GM18499 (cell line): ENCODE data around the gene ABCC9.
"Not testable (repeated sequence)": the region's sequence is repeated elsewhere in the genome, so short reads cannot be mapped to it uniquely, and the experiment has no call there.

Source experiments
- ATAC-seq: cut with Tn5 transposase; IDR thresholded peaks from one replicate; pipeline ENCODE4 v1.9.1; 2021; ENCODE audit warnings: moderate number of reproducible peaks; ENCODE audit not compliant: insufficient read depth, unreplicated experiment

The ABCC9 gene

DNA sequence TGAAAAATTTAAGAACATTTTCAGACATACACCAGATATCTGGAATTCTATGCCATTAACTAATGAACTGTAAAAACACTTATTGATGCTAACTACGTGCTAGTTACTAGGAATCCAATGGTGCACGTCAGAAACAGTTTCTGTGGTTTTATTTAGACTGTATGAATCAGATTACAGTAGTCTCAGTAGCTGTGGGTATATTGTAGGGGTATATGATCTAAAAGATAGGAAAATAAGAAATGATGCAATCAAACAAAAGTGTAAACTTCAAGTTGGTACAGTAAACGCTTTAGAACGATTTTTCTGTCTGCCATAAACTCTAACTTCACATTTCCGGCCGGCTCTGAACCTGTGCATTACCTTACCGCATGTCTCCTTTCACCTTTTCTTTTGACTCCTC, 2.3 kb downstream of the ABCC9 start:
- no peak for ATAC-seq

DNA sequence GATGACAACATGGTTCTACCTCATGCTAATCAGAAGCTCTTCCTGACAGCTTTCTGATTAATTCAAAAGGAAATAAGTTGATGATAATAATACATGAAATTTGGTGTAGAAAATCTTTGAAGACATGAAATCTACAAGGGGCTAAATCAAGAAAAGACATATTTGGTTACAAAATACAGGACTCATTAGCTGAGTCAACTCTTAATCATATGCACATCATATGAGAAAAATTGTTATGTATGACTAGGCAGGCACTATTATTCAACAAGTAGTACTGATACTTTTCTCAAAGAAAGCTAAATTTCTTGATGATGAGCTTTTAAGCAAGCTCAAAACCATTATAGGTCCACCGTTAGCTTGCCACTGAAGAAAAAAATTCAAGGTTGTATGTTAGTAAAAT, 7.1 kb downstream of the ABCC9 start:
- no peak for ATAC-seq

DNA sequence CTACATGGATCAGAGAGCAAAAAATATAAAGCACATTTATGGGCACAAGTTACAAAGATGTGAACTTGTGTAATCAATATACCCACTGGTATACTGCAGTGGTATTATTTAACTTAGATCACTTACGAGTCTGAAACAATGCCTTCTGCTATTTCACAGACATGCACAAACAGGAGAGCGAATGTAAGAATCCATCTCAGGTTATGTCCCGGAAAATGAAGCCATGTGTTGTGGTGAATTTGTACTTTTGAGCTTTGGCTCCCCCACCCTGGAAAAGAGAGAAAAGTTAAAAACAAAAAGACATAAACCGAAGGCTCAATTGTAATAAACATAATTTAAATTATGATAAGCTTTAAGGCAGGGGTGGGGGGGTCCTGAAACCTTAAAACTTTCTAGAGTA, 7.6 kb downstream of the ABCC9 start:
- no peak for ATAC-seq

DNA sequence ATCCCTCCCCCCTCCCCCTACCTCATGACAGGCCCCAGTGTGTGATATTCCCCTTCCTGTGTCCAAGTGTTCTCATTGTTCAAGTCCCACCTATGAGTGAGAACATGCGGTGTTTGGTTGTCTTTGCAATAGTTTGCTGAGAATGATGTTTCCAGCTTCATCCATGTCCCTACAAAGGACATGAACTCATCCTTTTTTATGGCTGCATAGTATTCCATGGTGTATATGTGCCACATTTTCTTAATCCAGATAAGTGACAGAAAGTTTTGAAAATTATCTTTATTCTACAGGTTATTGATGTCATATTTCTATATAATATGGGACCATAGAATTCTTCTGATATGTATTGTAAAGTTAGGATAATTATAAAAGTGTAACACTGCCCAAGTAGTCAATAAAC, 11.3 kb downstream of the ABCC9 start:
- not testable (repeated sequence) for ATAC-seq

DNA sequence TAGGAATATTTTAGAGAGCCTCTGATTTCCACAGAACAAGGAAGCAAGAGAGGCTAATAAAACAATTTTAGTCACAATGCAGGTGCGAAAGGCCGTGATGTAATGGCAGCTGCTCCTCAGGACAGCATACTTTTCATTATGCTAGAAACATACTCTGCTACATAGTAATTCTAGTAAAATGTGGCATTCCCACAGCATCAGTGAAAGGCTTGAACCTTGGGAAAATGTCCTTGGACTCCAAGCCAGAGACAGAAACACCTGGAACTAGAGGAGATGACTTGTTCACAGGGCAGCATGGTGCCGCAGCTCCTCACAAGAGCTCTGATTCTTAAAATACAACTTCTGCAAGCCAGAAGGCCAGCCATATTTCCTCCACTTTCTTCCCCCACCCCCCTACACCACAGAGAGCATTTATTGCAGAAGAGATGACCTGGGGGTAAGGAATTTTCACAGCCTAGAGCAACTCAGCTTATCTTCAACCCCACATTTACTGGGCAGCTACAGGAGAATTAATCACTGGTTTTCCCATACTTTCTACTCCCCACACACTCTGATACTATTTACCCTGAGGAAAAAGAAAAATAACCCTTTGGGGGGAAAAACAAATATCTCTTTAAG, 15.8 kb downstream of the ABCC9 start:
- no peak for ATAC-seq

DNA sequence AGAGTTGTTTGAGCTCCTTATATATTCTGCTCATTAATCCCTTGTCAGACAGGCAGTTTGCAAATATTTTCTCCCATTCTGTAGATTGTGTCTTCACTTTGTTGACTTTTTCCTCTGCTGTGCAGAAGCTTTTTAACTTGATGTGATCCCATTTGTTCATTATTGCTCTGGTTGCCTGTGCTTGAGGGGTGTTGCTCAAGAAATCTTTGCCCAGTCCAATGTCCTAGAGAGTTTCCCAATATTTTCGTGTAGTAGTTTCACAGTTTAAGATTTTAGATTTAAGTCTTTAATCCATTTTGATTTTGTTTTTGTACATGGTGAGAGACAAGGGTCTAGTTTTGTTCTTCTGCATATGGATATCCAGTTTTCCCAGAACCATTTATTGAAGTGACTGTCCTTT, 19.8 kb downstream of the ABCC9 start:
- ATAC-seq, result no peak

DNA sequence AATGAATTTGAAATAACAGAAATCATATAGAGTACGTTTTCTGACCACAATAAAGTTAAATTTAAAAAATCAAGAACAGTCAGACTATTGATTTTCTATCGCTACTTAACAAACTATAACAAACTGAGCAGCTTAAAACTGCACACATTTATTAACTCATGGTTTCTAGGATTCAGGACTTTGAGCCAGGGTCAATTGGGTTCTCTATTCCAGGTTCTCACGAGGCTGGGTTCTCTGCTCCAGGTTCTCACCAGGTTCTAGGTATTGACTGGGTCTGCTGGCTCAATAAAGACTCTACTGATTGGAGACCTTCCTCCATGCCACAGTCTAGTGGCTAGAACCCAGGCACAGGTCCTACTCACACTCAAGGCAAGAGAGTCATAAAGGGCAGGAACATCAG, 22.8 kb downstream of the ABCC9 start:
- ATAC-seq, result no peak

DNA sequence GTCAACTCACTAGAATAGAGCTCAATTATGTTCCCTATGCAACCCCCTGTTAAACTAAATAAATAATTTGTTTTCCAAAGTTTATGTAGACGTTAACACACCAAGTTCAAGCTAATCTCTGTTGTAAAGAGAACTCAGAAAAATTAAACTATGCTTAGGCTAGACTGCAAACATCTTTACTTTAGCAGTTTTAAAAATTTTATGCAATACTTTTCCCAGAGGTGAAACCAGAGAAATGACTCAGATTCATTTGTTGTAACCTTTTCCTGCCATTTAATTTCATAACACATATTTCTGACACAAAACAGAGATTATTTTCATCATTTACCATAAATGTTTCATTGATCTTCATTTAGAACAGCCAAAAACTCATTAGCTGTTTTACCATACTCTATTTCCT, 27.4 kb downstream of the ABCC9 start:
- ATAC-seq, result no peak

DNA sequence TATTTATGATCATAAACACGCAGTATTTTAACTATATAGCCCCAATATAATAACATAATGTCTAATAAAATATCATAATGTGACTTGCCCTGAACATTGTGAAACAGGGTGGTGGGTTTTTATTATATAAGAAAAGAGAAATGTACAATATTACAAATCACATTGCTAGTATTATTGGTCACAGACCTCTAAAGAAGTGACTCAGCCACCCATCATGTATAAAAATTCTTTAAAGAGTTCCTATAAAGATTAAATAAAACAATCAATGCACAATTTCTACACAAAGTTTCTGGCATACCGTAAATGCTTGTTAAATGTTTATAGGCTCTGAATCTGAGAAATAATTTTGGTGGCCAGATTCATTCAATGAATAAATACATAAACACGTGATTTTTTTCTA, 28.9 kb downstream of the ABCC9 start:
- no peak for ATAC-seq

DNA sequence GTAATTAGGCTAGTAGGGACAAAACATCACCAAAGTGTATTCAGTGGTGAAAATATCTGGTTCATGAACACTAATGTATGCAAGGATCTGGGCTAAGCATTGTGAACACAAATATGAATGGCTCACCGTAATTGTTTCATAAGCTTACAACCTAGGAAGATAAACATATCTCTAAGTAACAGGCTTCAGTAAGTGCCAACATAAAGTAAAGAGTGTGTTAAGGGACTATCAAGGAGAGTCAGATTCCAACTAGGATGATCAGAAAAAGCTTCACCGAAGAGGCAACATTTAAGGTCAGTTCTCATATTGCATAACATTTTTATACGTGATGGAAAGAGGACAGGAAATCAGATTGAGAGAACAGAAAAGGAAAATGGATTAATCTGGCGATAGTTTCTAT, 29.4 kb downstream of the ABCC9 start:
- no peak for ATAC-seq

DNA sequence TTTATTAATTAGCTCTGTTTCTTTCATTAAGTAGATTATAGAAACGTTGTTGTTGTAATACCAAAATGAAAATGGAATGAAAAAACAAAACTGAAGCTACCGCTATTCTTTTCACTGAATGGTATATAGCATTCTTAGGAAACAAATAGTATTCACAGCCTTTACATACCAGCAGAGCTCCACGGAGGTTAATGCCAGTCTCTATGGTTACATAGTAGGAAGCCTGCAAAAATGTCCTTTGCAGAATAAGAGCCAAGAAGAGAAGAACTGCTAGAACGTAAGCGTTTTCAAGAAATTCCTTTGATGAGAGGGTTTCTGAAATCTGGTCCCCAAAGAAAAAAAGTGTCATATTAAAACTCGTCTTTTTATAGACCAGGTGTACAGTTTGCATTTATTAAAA, 30.6 kb downstream of the ABCC9 start:
- ATAC-seq, result no peak

DNA sequence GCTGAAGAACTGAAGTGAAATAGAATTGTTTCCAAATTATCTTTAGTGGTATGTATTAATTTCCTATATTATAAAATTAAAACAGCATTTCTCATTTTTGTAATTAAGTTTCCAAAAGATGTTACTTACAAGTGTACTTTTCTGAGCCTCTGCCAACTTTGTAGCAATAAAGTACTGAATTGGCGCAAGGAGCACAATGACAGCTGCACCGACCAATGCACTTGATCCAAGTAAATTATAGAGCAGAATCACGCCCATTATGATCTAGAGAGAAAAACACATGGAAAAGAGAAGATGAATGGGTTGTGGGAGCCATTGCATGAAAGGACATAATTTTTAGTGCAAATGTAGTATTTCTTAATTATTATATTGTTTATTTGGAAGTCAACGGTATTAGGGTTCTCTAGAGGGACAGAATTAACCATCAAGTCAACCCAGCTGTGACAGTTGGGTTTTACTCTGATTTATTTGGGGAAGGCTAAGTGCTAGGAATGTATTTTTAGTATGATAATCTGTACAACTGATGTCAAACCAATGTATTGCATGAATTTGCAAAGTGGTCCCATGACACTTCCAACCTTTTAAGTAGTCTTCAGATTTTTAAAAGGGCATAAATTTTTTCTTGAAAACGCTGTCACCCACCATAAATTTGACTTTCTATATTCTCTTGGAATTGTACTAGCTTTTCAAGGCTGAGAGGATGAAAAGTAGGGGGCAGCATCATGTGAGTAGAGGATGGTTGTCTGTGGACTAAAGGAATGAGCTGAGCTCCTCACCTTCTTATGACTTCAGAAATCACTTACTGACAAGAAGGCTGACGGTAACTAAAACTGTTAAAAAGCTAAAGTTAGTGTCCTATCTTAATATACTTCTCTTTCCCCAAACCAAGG, 33.0 kb downstream of the ABCC9 start:
- ATAC-seq, result no peak

DNA sequence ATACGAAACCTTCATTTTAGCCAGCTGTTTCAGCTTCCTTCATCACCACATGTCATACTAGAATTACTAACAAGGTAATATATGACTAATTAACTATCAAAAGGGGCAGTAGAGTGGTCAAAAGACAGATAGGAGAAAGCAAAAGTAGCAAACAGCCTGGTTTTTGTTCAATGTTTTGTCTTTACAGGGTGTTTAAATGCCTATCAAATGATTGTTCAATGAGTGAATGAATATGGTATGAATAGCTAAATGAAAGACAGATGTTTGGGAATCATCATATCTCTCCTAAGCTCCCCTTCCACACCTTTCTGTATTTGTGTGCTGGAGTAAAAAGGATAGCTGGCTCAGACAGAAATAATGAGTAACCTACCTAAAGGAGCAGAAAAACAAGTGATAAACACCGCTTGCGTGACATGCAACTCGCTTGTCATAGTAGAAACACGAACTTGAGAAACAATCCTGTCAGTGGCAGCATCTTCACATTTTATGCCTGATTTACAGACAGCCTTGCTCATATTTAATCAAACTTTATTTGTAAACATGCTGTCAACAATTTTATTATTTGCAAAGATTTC, 34.2 kb downstream of the ABCC9 start:
- ATAC-seq, result no peak

DNA sequence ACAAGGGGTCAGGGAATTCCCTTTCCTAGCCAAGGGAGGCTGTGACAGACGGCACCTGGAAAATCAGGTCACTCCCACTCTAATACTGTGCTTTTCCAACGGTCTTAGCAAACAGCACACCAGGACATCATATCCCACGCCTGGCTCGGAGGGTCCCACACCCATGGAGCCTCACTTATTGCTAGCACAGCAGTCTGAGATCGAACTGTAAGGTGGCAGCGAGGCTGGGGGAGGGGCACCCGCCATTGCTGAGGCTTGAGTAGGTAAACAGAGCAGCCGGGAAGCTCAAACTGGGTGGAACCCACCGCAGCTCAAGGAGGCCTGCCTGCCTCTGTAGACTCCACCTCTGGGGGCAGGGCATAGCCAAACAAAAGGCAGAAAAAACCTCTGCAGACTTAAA, 41.7 kb downstream of the ABCC9 start:
- ATAC-seq, result not testable (repeated sequence)

DNA sequence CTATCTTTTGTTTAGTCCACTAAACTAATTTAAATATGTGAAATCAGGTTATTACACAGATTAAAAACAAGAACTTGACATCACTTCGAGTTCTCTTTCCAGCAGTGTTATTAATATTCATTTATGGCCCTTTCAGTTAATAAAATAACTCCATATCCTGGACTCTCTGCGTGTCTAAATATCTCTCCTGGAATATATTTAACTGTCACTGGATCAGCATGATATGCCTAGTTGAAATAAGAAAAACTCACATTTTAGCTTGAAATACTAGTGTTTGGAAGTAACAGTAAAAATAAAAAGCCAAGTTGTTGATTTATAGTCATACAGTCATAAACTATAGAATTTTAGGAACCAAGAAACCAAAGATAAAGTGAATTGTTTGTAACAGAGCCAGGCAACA, 45.6 kb downstream of the ABCC9 start:
- no peak for ATAC-seq

DNA sequence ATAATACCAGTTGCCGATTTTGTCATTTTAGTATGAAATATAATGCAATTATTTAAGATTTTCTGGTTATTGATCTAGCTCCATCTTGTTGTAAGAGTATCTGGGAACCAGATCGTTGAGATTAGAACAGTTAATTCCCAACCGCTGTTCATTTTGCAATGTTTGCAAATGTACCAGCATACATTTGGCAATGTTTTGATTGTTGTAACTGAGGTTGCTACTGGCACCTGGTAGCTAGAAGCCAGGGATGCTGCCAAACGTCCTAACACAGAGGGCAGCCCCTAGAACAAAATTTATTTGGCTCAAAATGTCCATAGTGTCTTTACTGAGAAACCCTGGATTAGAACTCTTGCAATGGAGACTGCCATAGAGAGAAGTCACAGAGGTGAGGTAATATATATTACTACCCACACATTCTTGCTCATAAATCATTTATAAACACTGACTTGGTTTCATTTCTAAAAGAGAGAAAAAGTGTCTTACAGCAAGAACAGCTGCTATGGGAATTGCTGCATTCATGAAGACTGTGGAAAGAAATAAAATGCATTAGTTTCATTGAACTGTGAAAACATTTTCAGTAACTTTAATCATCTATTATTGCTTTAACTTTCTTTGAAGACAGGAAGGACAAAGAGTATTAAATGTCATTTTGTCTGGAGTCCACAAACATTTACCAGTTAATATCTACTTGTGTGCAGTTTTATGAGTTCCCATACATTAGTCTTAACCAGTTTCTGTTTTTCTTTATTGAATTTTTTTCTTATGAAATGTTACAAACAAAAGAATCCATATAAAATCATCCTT, 46.2 kb downstream of the ABCC9 start:
- no peak for ATAC-seq

DNA sequence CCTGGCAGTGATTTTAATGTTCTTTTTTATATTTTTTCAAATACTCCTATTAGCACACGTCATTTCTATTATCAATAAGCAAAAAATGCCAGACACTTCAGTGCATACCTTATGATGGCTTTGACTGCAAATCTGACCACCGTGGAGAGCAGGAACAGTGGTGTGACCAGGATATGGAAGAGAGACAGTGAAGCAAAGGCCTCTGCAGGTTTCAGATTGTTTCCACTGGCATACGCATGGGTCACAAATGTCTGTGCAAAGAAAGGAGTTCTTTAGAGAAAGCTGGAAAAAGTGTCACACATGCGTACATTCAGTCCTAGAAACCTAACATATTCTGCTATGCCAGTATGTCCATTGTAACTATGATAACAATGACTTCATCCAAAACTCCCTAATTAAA, 47.3 kb downstream of the ABCC9 start:
- ATAC-seq, result no peak

DNA sequence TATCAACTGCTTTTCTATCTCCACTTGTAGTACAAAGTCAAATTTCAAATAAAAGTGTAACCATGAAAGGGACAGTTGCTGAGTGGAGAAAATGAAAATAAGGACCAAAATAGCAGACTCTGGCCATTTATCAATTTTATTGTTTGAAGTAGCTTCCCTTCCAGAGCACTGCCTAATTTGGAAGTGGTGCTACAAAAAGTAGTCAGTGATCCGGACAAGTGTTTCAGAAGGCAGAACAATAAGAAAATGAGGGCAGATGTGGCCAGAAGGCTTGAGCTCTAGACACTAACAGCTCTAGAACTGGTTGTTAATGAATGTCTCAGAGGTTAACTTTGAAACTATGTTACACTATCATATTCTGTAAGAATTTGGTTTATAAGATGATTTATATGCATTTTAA, 48.9 kb downstream of the ABCC9 start:
- ATAC-seq, result no peak

DNA sequence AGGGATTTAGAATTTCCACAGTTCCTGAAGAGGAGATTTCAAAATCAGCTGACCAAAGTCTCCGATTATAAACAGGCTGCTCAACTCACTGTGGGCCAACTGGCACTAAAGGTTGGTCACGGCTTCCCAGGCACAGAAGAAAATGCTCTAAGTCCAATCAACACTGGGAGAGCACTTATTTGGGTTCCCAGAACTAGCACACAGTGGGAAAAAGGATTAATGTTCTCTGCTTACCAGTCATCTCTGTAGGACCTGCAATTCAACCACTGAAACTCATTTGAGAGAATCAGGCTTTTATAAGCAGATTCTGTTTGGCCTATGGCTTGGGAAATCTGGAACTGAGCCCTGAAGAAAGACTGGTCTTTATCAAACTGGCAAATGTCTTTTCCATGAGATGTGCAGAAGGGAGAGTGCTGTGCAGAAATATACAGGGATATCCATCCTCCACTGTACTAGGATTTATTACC, 49.4 kb downstream of the ABCC9 start:
- ATAC-seq, result no peak

DNA sequence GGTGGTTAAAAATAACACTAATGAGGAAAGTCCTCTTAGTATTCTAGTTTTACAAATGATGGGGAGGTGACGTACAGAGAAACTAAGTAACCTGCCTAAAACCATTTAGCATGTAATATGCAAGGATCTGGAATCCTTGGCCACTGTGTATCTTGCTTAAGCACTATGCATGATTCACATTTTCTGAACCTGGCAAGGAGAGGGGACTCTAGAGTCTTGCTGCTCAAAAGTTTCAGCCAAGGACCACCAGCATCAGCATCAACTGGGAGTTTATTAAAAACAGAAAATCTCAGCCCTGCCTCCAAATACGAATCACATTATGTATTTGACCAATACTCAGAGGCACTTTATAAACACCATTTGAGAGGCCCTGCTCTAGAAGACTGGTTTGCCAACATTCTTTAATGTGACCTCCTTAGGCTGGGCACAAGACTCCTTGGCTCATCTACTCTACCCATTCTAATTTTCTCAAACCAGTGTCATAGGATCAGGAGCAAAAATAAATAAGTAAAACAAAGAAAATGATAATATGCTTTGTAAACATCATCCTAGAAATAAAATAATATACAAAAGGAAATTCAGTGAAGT, 52.9 kb downstream of the ABCC9 start:
- ATAC-seq, result no peak
